RWPE1 (cell line): ENCODE data around the gene F10.

Experiments
- CTCF ChIA-PET: fragments of 350-600 bp; sonication (Branson Sonifier 250); formaldehyde crosslinking; extraction: SDS; loops from one replicate; lab custom pipeline; 2021; lab: Yijun Ruan, JAX
- POLR2A ChIA-PET: fragments of 400-600 bp; formaldehyde crosslinking; extraction: SDS; loops from one replicate; lab custom pipeline; 2020; ENCODE audit warnings: antibody characterized with exemption; ENCODE audit not compliant: low non-redundant PET; lab: Yijun Ruan, JAX
- DNase-seq: peaks from one replicate; pipeline ENCODE4 v3.0.0; 2012; ENCODE audit warnings: low spot score
- H3K27ac ChIP-seq: fragments of 450-650 bp; 2 replicates; pipeline ENCODE4 v1.5.1; 2017
- CTCF ChIP-seq: fragments of 450-650 bp; conservative IDR thresholded peaks from 2 replicates; pipeline ENCODE4 v1.5.1; 2017; ENCODE audit warnings: low read depth, mild to moderate bottlenecking

The F10 gene

GRCh38 chr13:113162783-113163685, 40.4 kb downstream of the F10 start:
- no peak for DNase-seq
- ChIA-PET POLR2A (no interaction called here), CTCF (no interaction called here)

DNA sequence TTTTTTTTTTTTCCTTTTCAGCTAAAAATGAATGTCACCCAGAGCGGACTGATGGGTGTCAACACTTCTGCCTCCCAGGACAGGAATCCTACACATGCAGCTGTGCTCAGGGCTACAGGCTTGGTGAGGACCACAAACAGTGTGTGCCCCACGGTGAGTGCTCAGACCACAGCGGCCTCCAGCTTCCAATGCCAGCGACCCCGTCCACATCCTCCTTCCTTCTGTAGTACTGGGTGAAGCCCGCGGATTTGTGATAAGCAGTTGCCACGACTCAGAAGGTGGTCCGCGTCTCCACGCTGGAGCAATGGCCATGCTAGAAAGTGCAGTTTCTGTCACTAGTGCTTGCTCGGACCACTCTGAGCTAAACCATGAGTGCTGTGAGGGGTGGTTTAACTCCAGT, 41.9 kb downstream of the F10 start:
- no peak overlapping the region for H3K27ac ChIP-seq
- ChIA-PET CTCF (interaction anchor here (0.6 kb wide), 1 partner anchor 18 kb away, joined by 3 read pairs; no protein-coding TSS in a partner anchor), POLR2A (no interaction called here)
- no peak for TF ChIP-seq CTCF
- no peak for DNase-seq

More at GRCh38 chr13:113162783-113163685, 40.4 kb downstream of the F10 start:
- TF ChIP-seq CTCF, result no peak
- no peak overlapping the region for H3K27ac ChIP-seq

GRCh38 chr13:113166266-113166665, 43.7 kb downstream of the F10 start:
- no peak for TF ChIP-seq CTCF
- ChIA-PET CTCF (no interaction called here), POLR2A (no interaction called here)
- H3K27ac ChIP-seq, result no peak overlapping the region
- DNase-seq, result no peak

GRCh38 chr13:113166681-113167080, 44.1 kb downstream of the F10 start:
- DNase-seq, result no peak
- no peak for TF ChIP-seq CTCF
- ChIA-PET POLR2A (no interaction called here), CTCF (no interaction called here)
- no peak overlapping the region for H3K27ac ChIP-seq

- CTCF ChIA-PET, result no interaction called here
- TF ChIP-seq CTCF, result no peak
- H3K27ac ChIP-seq, result no peak overlapping the region
- POLR2A ChIA-PET, result no interaction called here
- no peak for DNase-seq
Observed at GRCh38 chr13:113167155-113167554, 44.6 kb downstream of the F10 start.

DNA sequence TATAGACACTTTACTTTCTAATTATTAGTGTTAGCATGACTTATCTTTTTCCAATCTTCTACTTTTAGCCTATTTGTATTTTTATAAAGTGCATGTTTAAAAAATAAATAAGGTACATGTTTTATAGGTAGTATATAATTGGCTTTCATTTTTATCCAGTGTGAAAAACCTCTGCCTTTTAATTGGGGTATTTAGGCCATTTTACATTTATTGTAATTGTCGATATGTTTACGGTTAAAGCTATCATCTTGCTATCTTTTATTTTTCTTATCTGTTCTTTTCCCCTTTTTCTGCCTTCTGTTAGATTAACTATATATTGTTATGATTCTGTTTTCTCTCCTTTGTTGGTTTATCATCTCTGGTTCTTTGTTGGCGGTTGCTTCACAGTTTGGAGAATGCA, 45.0 kb downstream of the F10 start:
- DNase-seq, result no peak
- TF ChIP-seq CTCF, result no peak
- CTCF ChIA-PET, result no interaction called here
- no peak overlapping the region for H3K27ac ChIP-seq
- POLR2A ChIA-PET, result no interaction called here
